ENCODE results near the gene MYH8.

The MYH8 gene

GRCh38 chr17:10392880-10393279 lies 28.9 kb downstream of the MYH8 start:
- no peak overlapping the region for H3K4me2 ChIP-seq (ENCODE audit: insufficient read depth, low read length)
- ATAC-seq (ENCODE audit: insufficient read depth, low read depth) (no peak), DNase-seq (no peak)
- no peak overlapping the region for H2AFZ ChIP-seq (ENCODE audit: low read depth, low read length)
- H3K36me3 ChIP-seq (ENCODE audit: insufficient read depth, low read length) = no peaks in the 10 kb centered on the region
- peaks cover 16% of the 10 kb centered on the region for H3K27me3 ChIP-seq (ENCODE audit: insufficient read depth, low read length, poor library complexity)
- TF ChIP-seq, protein P1, sequence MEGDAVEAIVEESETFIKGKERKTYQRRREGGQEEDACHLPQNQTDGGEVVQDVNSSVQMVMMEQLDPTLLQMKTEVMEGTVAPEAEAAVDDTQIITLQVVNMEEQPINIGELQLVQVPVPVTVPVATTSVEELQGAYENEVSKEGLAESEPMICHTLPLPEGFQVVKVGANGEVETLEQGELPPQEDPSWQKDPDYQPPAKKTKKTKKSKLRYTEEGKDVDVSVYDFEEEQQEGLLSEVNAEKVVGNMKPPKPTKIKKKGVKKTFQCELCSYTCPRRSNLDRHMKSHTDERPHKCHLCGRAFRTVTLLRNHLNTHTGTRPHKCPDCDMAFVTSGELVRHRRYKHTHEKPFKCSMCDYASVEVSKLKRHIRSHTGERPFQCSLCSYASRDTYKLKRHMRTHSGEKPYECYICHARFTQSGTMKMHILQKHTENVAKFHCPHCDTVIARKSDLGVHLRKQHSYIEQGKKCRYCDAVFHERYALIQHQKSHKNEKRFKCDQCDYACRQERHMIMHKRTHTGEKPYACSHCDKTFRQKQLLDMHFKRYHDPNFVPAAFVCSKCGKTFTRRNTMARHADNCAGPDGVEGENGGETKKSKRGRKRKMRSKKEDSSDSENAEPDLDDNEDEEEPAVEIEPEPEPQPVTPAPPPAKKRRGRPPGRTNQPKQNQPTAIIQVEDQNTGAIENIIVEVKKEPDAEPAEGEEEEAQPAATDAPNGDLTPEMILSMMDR (IDR thresholded peaks at IDR 0.05; ENCODE audit: borderline replicate concordance, extremely low read depth, low read length, poor library complexity, severe bottlenecking) = no peak
- TF ChIP-seq EZH2 (IDR thresholded peaks at IDR 0.05; ENCODE audit: borderline replicate concordance, low read depth, low read length, severe bottlenecking) = no peak
- no peaks in the 10 kb centered on the region for H3K4me1 ChIP-seq (ENCODE audit: insufficient read depth, low read length)
- no peak overlapping the region for H3K4me3 ChIP-seq (ENCODE audit: low read depth in 1 of 2, low read length in 2 of 2)
- no peak overlapping the region for H3K9ac ChIP-seq (ENCODE audit: low read depth, low read length)
- no peak overlapping the region for H3K27ac ChIP-seq (ENCODE audit: low read length)
- no peaks in the 10 kb centered on the region for H4K20me1 ChIP-seq (ENCODE audit: insufficient read depth, low read length)
- no peaks in the 10 kb centered on the region for H3K79me2 ChIP-seq (ENCODE audit: insufficient read depth, low read length)
- H3K9me3 ChIP-seq (ENCODE audit: insufficient read depth, low read length, severe bottlenecking) = no peaks in the 10 kb centered on the region

- Histone ChIP-seq H3K79me2 (ENCODE audit: insufficient read depth, low read length) (no peaks in the 10 kb centered on the region), H3K4me2 (ENCODE audit: insufficient read depth, low read length) (no peak overlapping the region), H4K20me1 (ENCODE audit: insufficient read depth, low read length) (no peaks in the 10 kb centered on the region), H2AFZ (ENCODE audit: low read depth, low read length) (no peak overlapping the region), H3K4me3 (ENCODE audit: low read depth in 1 of 2, low read length in 2 of 2) (no peak overlapping the region), H3K9me3 (ENCODE audit: insufficient read depth, low read length, severe bottlenecking) (no peaks in the 10 kb centered on the region), H3K36me3 (ENCODE audit: insufficient read depth, low read length) (no peaks in the 10 kb centered on the region), H3K27me3 (ENCODE audit: insufficient read depth, low read length, poor library complexity) (peaks cover 7% of the 10 kb centered on the region), H3K27ac (ENCODE audit: low read length) (no peak overlapping the region), H3K9ac (ENCODE audit: low read depth, low read length) (no peak overlapping the region), H3K4me1 (ENCODE audit: insufficient read depth, low read length) (no peaks in the 10 kb centered on the region)
- TF ChIP-seq, protein P1 (IDR thresholded peaks at IDR 0.05; ENCODE audit: borderline replicate concordance, extremely low read depth, low read length, poor library complexity, severe bottlenecking) = no peak
- TF ChIP-seq EZH2 (IDR thresholded peaks at IDR 0.05; ENCODE audit: borderline replicate concordance, low read depth, low read length, severe bottlenecking) = no peak
- ATAC-seq (ENCODE audit: insufficient read depth, low read depth) (no peak), DNase-seq (no peak)
Measured at GRCh38 chr17:10385871-10386270, 35.9 kb downstream of the MYH8 start.

DNA sequence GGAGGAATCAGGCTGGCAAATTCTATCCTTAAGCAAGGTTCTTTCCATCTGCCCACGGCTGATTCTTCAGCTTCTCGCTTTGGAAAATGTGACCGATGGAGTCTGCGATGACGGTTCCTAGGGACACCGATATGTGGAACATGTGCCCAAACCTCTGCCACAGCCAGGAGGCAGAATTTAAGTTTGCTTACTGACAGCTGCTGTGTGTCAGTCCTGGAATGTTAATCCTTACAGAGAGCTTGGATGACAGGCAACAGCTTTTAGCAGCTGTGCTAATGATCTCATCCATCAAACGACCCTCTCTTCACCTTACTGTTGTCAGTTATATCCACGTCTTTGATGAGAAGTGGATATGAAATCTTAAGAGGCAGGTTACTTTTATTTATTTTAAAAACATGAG lies 37.6 kb downstream of the MYH8 start:
- DNase-seq = no peak
- Histone ChIP-seq H2AFZ (ENCODE audit: low read depth, low read length) (no peak overlapping the region), H3K4me2 (ENCODE audit: insufficient read depth, low read length) (no peak overlapping the region), H3K27me3 (ENCODE audit: insufficient read depth, low read length, poor library complexity) (peaks cover 6% of the 10 kb centered on the region), H3K4me3 (ENCODE audit: low read depth in 1 of 2, low read length in 2 of 2) (no peak overlapping the region), H3K36me3 (ENCODE audit: insufficient read depth, low read length) (no peaks in the 10 kb centered on the region), H3K9me3 (ENCODE audit: insufficient read depth, low read length, severe bottlenecking) (no peaks in the 10 kb centered on the region), H3K27ac (ENCODE audit: low read length) (no peak overlapping the region), H3K4me1 (ENCODE audit: insufficient read depth, low read length) (no peaks in the 10 kb centered on the region), H3K79me2 (ENCODE audit: insufficient read depth, low read length) (no peaks in the 10 kb centered on the region), H3K9ac (ENCODE audit: low read depth, low read length) (no peak overlapping the region), H4K20me1 (ENCODE audit: insufficient read depth, low read length) (no peaks in the 10 kb centered on the region)
- TF ChIP-seq, protein P1 (IDR thresholded peaks at IDR 0.05; ENCODE audit: borderline replicate concordance, extremely low read depth, low read length, poor library complexity, severe bottlenecking) = no peak
- no peak for TF ChIP-seq EZH2 (IDR thresholded peaks at IDR 0.05; ENCODE audit: borderline replicate concordance, low read depth, low read length, severe bottlenecking)
- ATAC-seq (ENCODE audit: insufficient read depth, low read depth) = no peak
